ENCODE data around the gene CADPS2.

CADPS2 gene

DNA sequence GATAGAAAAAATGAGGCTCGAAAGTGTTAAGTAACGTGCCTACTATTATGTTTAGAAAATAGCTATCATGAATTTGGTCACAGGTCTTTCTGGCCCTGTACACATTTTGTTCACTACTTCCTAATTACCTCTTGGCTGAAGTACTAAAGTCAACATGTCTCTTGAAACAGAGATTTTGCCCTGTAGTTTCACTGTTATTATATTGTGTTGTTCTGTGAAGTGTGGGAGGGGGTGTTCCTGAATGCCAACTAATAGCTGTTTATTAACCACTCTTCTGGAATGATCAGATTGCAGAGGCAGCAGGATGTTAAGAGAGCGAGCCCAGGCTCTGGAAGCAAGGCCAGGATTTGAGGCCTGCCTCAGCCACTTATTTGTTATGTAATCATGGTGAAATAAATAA, 259.5 kb downstream of the CADPS2 start:
- 100% methylated on average over 1 of the region's 3 CpGs for WGBS
- Histone ChIP-seq H3K9ac (ENCODE audit: low read length) (no peak overlapping the region), H3K36me3 (ENCODE audit: control insufficient read depth in 1 of 2, insufficient read depth in 2 of 2, low read depth in 1 of 2, low read length in 2 of 2) (no peaks in the 10 kb centered on the region), H2AFZ (ENCODE audit: low read depth, low read length) (no peak overlapping the region), H3K27ac (ENCODE audit: low read length, poor library complexity, severe bottlenecking) (no peak overlapping the region), H4K91ac (ENCODE audit: low read length) (no peak overlapping the region), H2BK15ac (ENCODE audit: low read depth, poor library complexity, severe bottlenecking) (no peak overlapping the region), H3K4ac (ENCODE audit: low read depth in 1 of 2, low read length in 2 of 2) (no peak overlapping the region), H2BK12ac (ENCODE audit: low read length in 2 of 2) (no peak overlapping the region), H3K4me1 (ENCODE audit: control insufficient read depth, insufficient read depth, low read depth, low read length) (no peaks in the 10 kb centered on the region), H3K4me3 (ENCODE audit: insufficient read depth in 1 of 2, low read depth in 1 of 2, low read length in 2 of 2) (no peak overlapping the region), H2BK120ac (ENCODE audit: low read depth, low read length) (no peak overlapping the region), H3K23ac (ENCODE audit: low read length in 2 of 2) (no peak overlapping the region), H3K79me1 (replicated peaks; ENCODE audit: low read length, poor library complexity, severe bottlenecking) (no peaks in the 10 kb centered on the region), H3K18ac (ENCODE audit: low read depth in 1 of 2, low read length in 2 of 2) (no peak overlapping the region), H3K4me2 (ENCODE audit: low read length, poor library complexity, severe bottlenecking) (no peak overlapping the region), H3K9me3 (ENCODE audit: control insufficient read depth, low read length) (no peaks in the 10 kb centered on the region), H2AK5ac (ENCODE audit: low read length, severe bottlenecking) (no peak overlapping the region), H3K14ac (ENCODE audit: low read length in 2 of 2) (no peak overlapping the region), H2BK5ac (ENCODE audit: low read depth, low read length, poor library complexity, severe bottlenecking) (no peak overlapping the region), H3K27me3 (ENCODE audit: control insufficient read depth in 1 of 2, insufficient read depth in 1 of 2, low read length in 2 of 2) (no peaks in the 10 kb centered on the region), H4K8ac (ENCODE audit: low read length) (no peak overlapping the region)
- DNase-seq: no peak

- Histone ChIP-seq H4K8ac (ENCODE audit: low read length) (no peak overlapping the region), H2AFZ (ENCODE audit: low read depth, low read length) (no peak overlapping the region), H3K4me1 (ENCODE audit: control insufficient read depth, insufficient read depth, low read depth, low read length) (no peaks in the 10 kb centered on the region), H3K4me2 (ENCODE audit: low read length, poor library complexity, severe bottlenecking) (no peak overlapping the region), H2AK5ac (ENCODE audit: low read length, severe bottlenecking) (no peak overlapping the region), H2BK15ac (ENCODE audit: low read depth, poor library complexity, severe bottlenecking) (no peak overlapping the region), H3K14ac (ENCODE audit: low read length in 2 of 2) (no peak overlapping the region), H2BK12ac (ENCODE audit: low read length in 2 of 2) (no peak overlapping the region), H3K18ac (ENCODE audit: low read depth in 1 of 2, low read length in 2 of 2) (no peak overlapping the region), H3K36me3 (ENCODE audit: control insufficient read depth in 1 of 2, insufficient read depth in 2 of 2, low read depth in 1 of 2, low read length in 2 of 2) (no peaks in the 10 kb centered on the region), H3K27ac (ENCODE audit: low read length, poor library complexity, severe bottlenecking) (no peak overlapping the region), H3K4me3 (ENCODE audit: insufficient read depth in 1 of 2, low read depth in 1 of 2, low read length in 2 of 2) (no peak overlapping the region), H3K9me3 (ENCODE audit: control insufficient read depth, low read length) (no peaks in the 10 kb centered on the region), H2BK5ac (ENCODE audit: low read depth, low read length, poor library complexity, severe bottlenecking) (no peak overlapping the region), H3K4ac (ENCODE audit: low read depth in 1 of 2, low read length in 2 of 2) (no peak overlapping the region), H3K23ac (ENCODE audit: low read length in 2 of 2) (no peak overlapping the region), H3K79me1 (replicated peaks; ENCODE audit: low read length, poor library complexity, severe bottlenecking) (no peaks in the 10 kb centered on the region), H2BK120ac (ENCODE audit: low read depth, low read length) (no peak overlapping the region), H4K91ac (ENCODE audit: low read length) (no peak overlapping the region), H3K9ac (ENCODE audit: low read length) (no peak overlapping the region), H3K27me3 (ENCODE audit: control insufficient read depth in 1 of 2, insufficient read depth in 1 of 2, low read length in 2 of 2) (no peaks in the 10 kb centered on the region)
- WGBS: 89% methylated on average over 1 of the region's 1 CpG
- DNase-seq: no peak
These were observed 263.6 kb downstream of the CADPS2 start for GRCh38 chr7:122622682-122623081.

GRCh38 chr7:122619664-122620063, 266.6 kb downstream of the CADPS2 start:
- Histone ChIP-seq H3K23ac (ENCODE audit: low read length in 2 of 2) (no peak overlapping the region), H4K8ac (ENCODE audit: low read length) (no peak overlapping the region), H3K27ac (ENCODE audit: low read length, poor library complexity, severe bottlenecking) (no peak overlapping the region), H2BK15ac (ENCODE audit: low read depth, poor library complexity, severe bottlenecking) (no peak overlapping the region), H3K18ac (ENCODE audit: low read depth in 1 of 2, low read length in 2 of 2) (no peak overlapping the region), H3K4me3 (ENCODE audit: insufficient read depth in 1 of 2, low read depth in 1 of 2, low read length in 2 of 2) (no peak overlapping the region), H3K4me2 (ENCODE audit: low read length, poor library complexity, severe bottlenecking) (no peak overlapping the region), H2BK5ac (ENCODE audit: low read depth, low read length, poor library complexity, severe bottlenecking) (no peak overlapping the region), H2AK5ac (ENCODE audit: low read length, severe bottlenecking) (no peak overlapping the region), H3K27me3 (ENCODE audit: control insufficient read depth in 1 of 2, insufficient read depth in 1 of 2, low read length in 2 of 2) (no peaks in the 10 kb centered on the region), H3K4ac (ENCODE audit: low read depth in 1 of 2, low read length in 2 of 2) (no peak overlapping the region), H3K9ac (ENCODE audit: low read length) (no peak overlapping the region), H3K9me3 (ENCODE audit: control insufficient read depth, low read length) (no peaks in the 10 kb centered on the region), H2AFZ (ENCODE audit: low read depth, low read length) (no peak overlapping the region), H3K36me3 (ENCODE audit: control insufficient read depth in 1 of 2, insufficient read depth in 2 of 2, low read depth in 1 of 2, low read length in 2 of 2) (no peaks in the 10 kb centered on the region), H2BK12ac (ENCODE audit: low read length in 2 of 2) (no peak overlapping the region), H3K4me1 (ENCODE audit: control insufficient read depth, insufficient read depth, low read depth, low read length) (no peaks in the 10 kb centered on the region), H4K91ac (ENCODE audit: low read length) (no peak overlapping the region), H3K14ac (ENCODE audit: low read length in 2 of 2) (no peak overlapping the region), H3K79me1 (replicated peaks; ENCODE audit: low read length, poor library complexity, severe bottlenecking) (no peaks in the 10 kb centered on the region), H2BK120ac (ENCODE audit: low read depth, low read length) (no peak overlapping the region)
- 64% methylated on average over 2 of the region's 2 CpGs for WGBS
- no peak for DNase-seq

DNA sequence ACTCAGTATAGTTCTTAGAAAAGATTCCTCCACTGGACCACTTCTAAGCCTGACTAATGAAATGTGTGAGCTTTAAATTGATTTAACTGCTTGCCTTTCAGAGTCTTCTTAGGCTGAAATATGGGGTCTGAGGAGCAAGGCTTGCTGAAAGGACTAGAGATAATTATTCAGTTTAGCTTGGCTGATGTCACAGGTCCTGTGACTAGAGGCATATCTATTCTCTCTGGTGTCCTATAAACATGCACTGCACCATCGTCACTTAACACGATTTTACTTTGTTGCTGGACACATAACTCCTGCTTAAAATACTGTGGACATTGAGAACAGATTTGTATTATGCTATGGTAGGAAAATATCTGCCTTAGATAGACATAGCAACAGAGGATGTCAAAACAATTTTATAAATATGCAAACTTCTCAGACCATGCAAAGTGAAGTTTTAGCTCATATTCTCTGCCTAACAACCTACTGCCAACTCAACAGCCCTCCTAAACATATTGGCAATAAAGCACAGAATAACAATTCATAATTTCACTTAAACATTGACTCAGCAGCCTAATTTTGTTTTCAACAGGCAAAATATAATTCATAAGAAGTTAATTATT, 267.6 kb downstream of the CADPS2 start:
- H2BK12ac ChIP-seq (ENCODE audit: low read length in 2 of 2): no peak overlapping the region
- H2BK5ac ChIP-seq (ENCODE audit: low read depth, low read length, poor library complexity, severe bottlenecking): no peak overlapping the region
- H3K4me3 ChIP-seq (ENCODE audit: insufficient read depth in 1 of 2, low read depth in 1 of 2, low read length in 2 of 2): no peak overlapping the region
- no peak for DNase-seq
- no peak overlapping the region for H4K91ac ChIP-seq (ENCODE audit: low read length)
- H2BK120ac ChIP-seq (ENCODE audit: low read depth, low read length): no peak overlapping the region
- H3K36me3 ChIP-seq (ENCODE audit: control insufficient read depth in 1 of 2, insufficient read depth in 2 of 2, low read depth in 1 of 2, low read length in 2 of 2): no peaks in the 10 kb centered on the region
- WGBS: no CpG with 5 or more reads among the region's 2 CpGs
- no peak overlapping the region for H3K14ac ChIP-seq (ENCODE audit: low read length in 2 of 2)
- H3K4me1 ChIP-seq (ENCODE audit: control insufficient read depth, insufficient read depth, low read depth, low read length): no peaks in the 10 kb centered on the region
- no peak overlapping the region for H2BK15ac ChIP-seq (ENCODE audit: low read depth, poor library complexity, severe bottlenecking)
- H3K18ac ChIP-seq (ENCODE audit: low read depth in 1 of 2, low read length in 2 of 2): no peak overlapping the region
- no peaks in the 10 kb centered on the region for H3K27me3 ChIP-seq (ENCODE audit: control insufficient read depth in 1 of 2, insufficient read depth in 1 of 2, low read length in 2 of 2)
- H2AK5ac ChIP-seq (ENCODE audit: low read length, severe bottlenecking): no peak overlapping the region
- H3K4me2 ChIP-seq (ENCODE audit: low read length, poor library complexity, severe bottlenecking): no peak overlapping the region
- H3K27ac ChIP-seq (ENCODE audit: low read length, poor library complexity, severe bottlenecking): no peak overlapping the region
- no peak overlapping the region for H3K23ac ChIP-seq (ENCODE audit: low read length in 2 of 2)
- H3K79me1 ChIP-seq (replicated peaks; ENCODE audit: low read length, poor library complexity, severe bottlenecking): no peaks in the 10 kb centered on the region
- H2AFZ ChIP-seq (ENCODE audit: low read depth, low read length): no peak overlapping the region
- no peak overlapping the region for H3K9ac ChIP-seq (ENCODE audit: low read length)
- no peak overlapping the region for H4K8ac ChIP-seq (ENCODE audit: low read length)
- H3K4ac ChIP-seq (ENCODE audit: low read depth in 1 of 2, low read length in 2 of 2): no peak overlapping the region
- H3K9me3 ChIP-seq (ENCODE audit: control insufficient read depth, low read length): no peaks in the 10 kb centered on the region

All from mesenchymal stem cell (in vitro differentiated cells and primary cell).